SK-N-MC (cell line): ENCODE results near the gene PTPRF.

Experiments used
- DNase-seq: peaks from one replicate; pipeline ENCODE4 v3.0.0-alpha.2; 2011; ENCODE audit warnings: low read depth, low spot score
- H3K27ac ChIP-seq: fragments of 200-600 bp; sonication (generic); 2 replicates; pipeline ENCODE4 v1.5.1; 2016; ENCODE audit warnings: mixed run types
- H3K36me3 ChIP-seq: fragments of 200-600 bp; sonication (generic); 2 replicates; pipeline ENCODE4 v1.6.1; 2017; ENCODE audit warnings: antibody characterized with exemption, low read length, mixed read lengths; ENCODE audit not compliant: insufficient read depth
- H3K4me3 ChIP-seq: fragments of 200-600 bp; sonication (generic); 2 replicates; pipeline ENCODE4 v1.5.1; 2016
- H3K9ac ChIP-seq: fragments of 200-600 bp; sonication (generic); 2 replicates; pipeline ENCODE4 v1.8.0; 2017; ENCODE audit warnings: mixed run types, mixed read lengths; ENCODE audit not compliant: insufficient read length
- H3K9me3 ChIP-seq: fragments of 200-600 bp; sonication (generic); 2 replicates; pipeline ENCODE4 v1.6.1; 2017; ENCODE audit warnings: low read depth, mild to moderate bottlenecking, antibody characterized with exemption, low read length, moderate library complexity, mixed read lengths
- EZH2 ChIP-seq: fragments of 200-600 bp; sonication (generic); IDR thresholded peaks from one replicate; pipeline ENCODE4 v1.6.1; 2017; ENCODE audit warnings: antibody characterized with exemption
- FOXP2 ChIP-seq: optimal IDR thresholded peaks from 2 replicates; pipeline ENCODE3; 2011; ENCODE audit warnings: mild to moderate bottlenecking, moderate library complexity; ENCODE audit not compliant: insufficient read depth; ENCODE audit errors: extremely low read length, control extremely low read depth
- POLR2AphosphoS5 ChIP-seq: IDR thresholded peaks from 2 replicates; pipeline ENCODE4 v1.6.1; 2012; ENCODE audit warnings: mild to moderate bottlenecking, low read depth, low read length, borderline replicate concordance

The PTPRF gene

GRCh38 chr1:43619314-43619790, 88.7 kb downstream of the PTPRF start:
- TF ChIP-seq FOXP2 (no peak), POLR2AphosphoS5 (no peak), EZH2 (no peak)
- DNase-seq: no peak
- H3K36me3 ChIP-seq: peaks cover 43% of the 10 kb centered on the region; the same call in 1 of the 2 replicates
- H3K27ac ChIP-seq: no peak overlapping the region
- H3K9me3 ChIP-seq: no peaks in the 10 kb centered on the region
- H3K9ac ChIP-seq: no peak overlapping the region
- H3K4me3 ChIP-seq: no peak overlapping the region

GRCh38 chr1:43619996-43620920, 89.6 kb downstream of the PTPRF start:
- TF ChIP-seq POLR2AphosphoS5 (no peak), FOXP2 (no peak), EZH2 (no peak)
- Histone ChIP-seq H3K27ac (no peak overlapping the region), H3K36me3 (peaks cover 42% of the 10 kb centered on the region; the same call in 1 of the 2 replicates), H3K4me3 (no peak overlapping the region), H3K9me3 (no peaks in the 10 kb centered on the region), H3K9ac (no peak overlapping the region)
- DNase-seq: no peak

- H3K9me3 ChIP-seq: no peaks in the 10 kb centered on the region
- no peak overlapping the region for H3K9ac ChIP-seq
- no peak overlapping the region for H3K27ac ChIP-seq
- H3K36me3 ChIP-seq: peaks cover 42% of the 10 kb centered on the region; the same call in 1 of the 2 replicates
- no peak for DNase-seq
- TF ChIP-seq EZH2 (no peak), POLR2AphosphoS5 (no peak), FOXP2 (no peak)
- no peak overlapping the region for H3K4me3 ChIP-seq
These were observed 90.3 kb downstream of the PTPRF start for GRCh38 chr1:43620956-43621355.

- H3K36me3 ChIP-seq: peaks cover 42% of the 10 kb centered on the region; the same call in 1 of the 2 replicates
- H3K27ac ChIP-seq: no peak overlapping the region
- no peak overlapping the region for H3K4me3 ChIP-seq
- H3K9ac ChIP-seq: no peak overlapping the region
- TF ChIP-seq EZH2 (no peak), FOXP2 (no peak), POLR2AphosphoS5 (no peak)
- DNase-seq: no peak
- no peaks in the 10 kb centered on the region for H3K9me3 ChIP-seq
These were observed 90.7 kb downstream of the PTPRF start for GRCh38 chr1:43621386-43621785.

- DNase-seq: no peak
- TF ChIP-seq EZH2 (no peak), POLR2AphosphoS5 (no peak), FOXP2 (no peak)
- H3K9me3 ChIP-seq: no peaks in the 10 kb centered on the region
- H3K9ac ChIP-seq: no peak overlapping the region
- H3K36me3 ChIP-seq: peaks cover 42% of the 10 kb centered on the region; the same call in 1 of the 2 replicates
- no peak overlapping the region for H3K27ac ChIP-seq
- H3K4me3 ChIP-seq: no peak overlapping the region
These were observed 91.2 kb downstream of the PTPRF start for GRCh38 chr1:43621861-43622260.

GRCh38 chr1:43622471-43622870, 91.8 kb downstream of the PTPRF start:
- no peak overlapping the region; the same call in 1 of the 2 replicates for H3K27ac ChIP-seq
- peaks cover 38% of the 10 kb centered on the region; the same call in 1 of the 2 replicates for H3K36me3 ChIP-seq
- H3K4me3 ChIP-seq: no peak overlapping the region
- no peak overlapping the region for H3K9ac ChIP-seq
- TF ChIP-seq POLR2AphosphoS5 (no peak), EZH2 (no peak), FOXP2 (no peak)
- no peak for DNase-seq
- no peaks in the 10 kb centered on the region for H3K9me3 ChIP-seq

- H3K9ac ChIP-seq: no peak overlapping the region
- no peaks in the 10 kb centered on the region for H3K9me3 ChIP-seq
- no peak overlapping the region for H3K4me3 ChIP-seq
These were observed 92.5 kb downstream of the PTPRF start for GRCh38 chr1:43622901-43623780.

More at GRCh38 chr1:43622901-43623780, 92.5 kb downstream of the PTPRF start:
- H3K27ac ChIP-seq: no peak overlapping the region; the same call in 1 of the 2 replicates
- no peak for DNase-seq
- peaks cover 31% of the 10 kb centered on the region; the same call in 1 of the 2 replicates for H3K36me3 ChIP-seq
- no peak for TF ChIP-seq EZH2
- TF ChIP-seq POLR2AphosphoS5: no peak
- no peak for TF ChIP-seq FOXP2
